ENCODE measurements around the gene FAM180B. TPM values are rescaled to one million over a fixed set of nuclear protein-coding genes. Genes with fewer than 3 reads are reported as not detected.

FAM180B gene
- total and polyA plus RNA-seq, 8 donors: 0.13 to 0.35 (median 0.25) TPM; not detected in 2

DNA sequence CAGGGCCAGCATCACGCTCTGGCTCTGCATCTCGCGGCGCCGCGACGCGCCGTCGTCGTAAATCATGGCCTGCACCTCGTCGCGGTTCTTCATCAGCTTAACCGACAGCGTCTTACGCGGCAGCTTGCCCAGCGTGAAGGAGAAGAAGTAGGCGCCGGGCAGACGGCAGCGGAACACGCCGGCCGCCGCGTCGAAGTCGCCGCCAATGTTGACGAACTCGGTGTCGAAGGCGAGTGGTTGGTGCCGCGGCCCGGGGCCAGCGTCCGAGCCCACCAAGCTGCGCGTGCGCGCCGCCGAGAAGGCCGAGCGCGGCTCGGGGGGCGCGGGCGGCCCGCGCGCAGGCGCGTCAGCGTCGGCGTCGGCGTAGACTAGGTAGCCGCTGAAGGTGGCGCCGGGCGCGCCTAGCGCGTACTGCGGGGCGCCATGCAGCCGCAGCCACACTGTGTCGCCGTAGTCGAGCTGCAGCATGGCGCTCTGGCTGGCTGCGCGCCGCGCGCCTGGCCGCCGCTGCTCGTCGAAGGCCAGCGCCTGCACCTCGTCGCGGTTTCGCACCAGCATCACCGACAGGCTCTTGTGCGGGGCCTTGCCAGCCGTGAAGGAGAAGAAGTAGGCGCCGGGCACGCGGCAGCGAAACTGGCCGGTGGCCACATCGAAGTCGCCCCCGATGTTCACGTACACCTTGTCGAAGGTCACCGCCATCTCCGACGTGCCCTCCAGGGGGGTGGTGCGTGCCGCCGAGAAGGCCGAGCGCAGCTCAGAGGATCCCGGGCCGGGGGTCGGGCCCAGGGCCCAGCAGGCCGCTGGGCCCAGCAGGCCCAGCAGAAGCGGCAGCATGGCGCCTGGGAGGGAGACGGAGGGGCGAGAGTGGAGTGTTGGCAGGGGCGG, 3.7 kb downstream of the FAM180B start:
- Histone ChIP-seq H3K27me3 (peaks cover 27 to 58% of the 10 kb centered on the region in 2 donors), H3K27ac (no peak overlapping the region), H3K9me3 (no peaks in the 10 kb centered on the region), H3K4me3 (peak overlapping the region in 1 of 2 donors; percentile 11), H3K36me3 (peaks cover 0 to 7% of the 10 kb centered on the region in 2 donors), H3K4me1 (peaks cover 0 to 19% of the 10 kb centered on the region in 2 donors)
- DNase-seq (peak in 2 of 4 donors; percentile 64 to 76), ATAC-seq (no peak)
- no peak for TF ChIP-seq CTCF (IDR thresholded peaks at IDR 0.05)
- intact Hi-C loops (cut with DNase I): no loop called here

- peaks cover 0 to 19% of the 10 kb centered on the region in 2 donors for H3K4me1 ChIP-seq
- ATAC-seq (no peak), DNase-seq (no peak)
- no peak overlapping the region for H3K4me3 ChIP-seq
- H3K9me3 ChIP-seq: no peaks in the 10 kb centered on the region
- intact Hi-C loops (cut with DNase I): no loop called here
- no peak overlapping the region for H3K27ac ChIP-seq
- no peaks in the 10 kb centered on the region for H3K36me3 ChIP-seq
- no peak for TF ChIP-seq CTCF (IDR thresholded peaks at IDR 0.05)
- H3K27me3 ChIP-seq: peaks cover 27 to 65% of the 10 kb centered on the region in 2 donors
These were observed 5.3 kb downstream of the FAM180B start for GRCh38 chr11:47591764-47592163.

DNA sequence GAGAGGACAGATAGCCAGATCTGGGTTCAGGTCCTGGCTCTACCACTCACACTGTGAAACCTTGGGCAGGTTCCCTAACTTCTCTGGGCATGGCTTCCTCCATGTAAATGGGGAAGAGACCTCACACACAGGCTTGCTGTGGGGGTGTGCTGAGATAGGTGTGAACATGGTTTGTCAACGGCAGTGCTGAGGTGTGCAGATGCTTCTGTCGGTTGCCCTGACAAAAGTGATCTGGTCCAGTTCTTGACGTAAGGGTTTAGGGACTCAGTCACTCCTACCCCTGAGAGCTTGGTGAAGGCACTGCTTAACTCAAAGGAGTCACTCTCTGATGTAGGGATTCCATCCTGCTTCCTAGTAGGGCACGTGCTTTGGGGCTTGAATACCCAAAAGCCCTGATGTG, 5.8 kb downstream of the FAM180B start:
- peaks cover 0 to 19% of the 10 kb centered on the region in 2 donors for H3K4me1 ChIP-seq
- no peak for TF ChIP-seq CTCF (IDR thresholded peaks at IDR 0.05)
- H3K27ac ChIP-seq: no peak overlapping the region
- H3K4me3 ChIP-seq: no peak overlapping the region
- ATAC-seq: no peak
- H3K9me3 ChIP-seq: no peaks in the 10 kb centered on the region
- peaks cover 27 to 65% of the 10 kb centered on the region in 2 donors for H3K27me3 ChIP-seq
- DNase-seq: no peak
- intact Hi-C loops (cut with DNase I): no loop called here
- H3K36me3 ChIP-seq: no peaks in the 10 kb centered on the region

- DNase-seq: no peak
- H3K4me3 ChIP-seq: no peak overlapping the region
- no peaks in the 10 kb centered on the region for H3K9me3 ChIP-seq
- TF ChIP-seq CTCF (IDR thresholded peaks at IDR 0.05): no peak
- no peak overlapping the region for H3K27ac ChIP-seq
- ATAC-seq: no peak
- peaks cover 27 to 65% of the 10 kb centered on the region in 2 donors for H3K27me3 ChIP-seq
- intact Hi-C loops (cut with DNase I): no loop called here
- H3K4me1 ChIP-seq: peaks cover 0 to 14% of the 10 kb centered on the region in 2 donors
- H3K36me3 ChIP-seq: no peaks in the 10 kb centered on the region
These were observed 6.5 kb downstream of the FAM180B start for GRCh38 chr11:47592970-47593369.

DNA sequence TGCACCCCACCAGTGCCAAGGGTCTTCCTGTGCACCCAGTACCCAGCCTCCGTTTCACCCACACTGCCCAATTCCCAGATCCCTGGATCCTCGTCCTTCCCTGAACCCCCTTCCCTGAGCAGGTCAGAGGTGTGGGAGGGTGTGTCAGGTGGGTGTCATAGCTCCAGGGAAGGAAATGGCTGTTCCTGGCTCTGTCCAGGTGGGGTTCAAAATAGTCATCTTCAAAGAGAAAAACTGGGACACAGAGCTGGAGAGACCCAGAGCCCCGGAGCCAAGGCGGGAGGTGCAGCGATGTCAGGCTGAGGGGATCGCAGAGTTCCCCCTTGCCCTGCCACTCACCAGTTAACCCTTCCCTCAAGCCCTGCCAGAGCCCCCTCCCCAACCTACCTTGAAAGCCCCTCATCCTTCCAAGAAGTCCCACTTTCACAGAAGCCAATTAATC, 7.0 kb downstream of the FAM180B start:
- Histone ChIP-seq H3K4me1 (peaks cover 0 to 11% of the 10 kb centered on the region in 2 donors), H3K27ac (no peak overlapping the region), H3K27me3 (peaks cover 27 to 65% of the 10 kb centered on the region in 2 donors), H3K36me3 (no peaks in the 10 kb centered on the region), H3K9me3 (no peaks in the 10 kb centered on the region), H3K4me3 (no peak overlapping the region)
- DNase-seq (no peak), ATAC-seq (no peak)
- intact Hi-C loops (cut with DNase I): no loop called here
- no peak for TF ChIP-seq CTCF (IDR thresholded peaks at IDR 0.05)
